Trophoblast cell (in vitro differentiated cells and primary cell): ENCODE measurements around the gene KMT2D.

Experiments
- DNase-seq, 2 donors: peaks; one replicate each; pipeline ENCODE4 v3.0.0-alpha.2; 2016
- H2AFZ ChIP-seq: 2 replicates; pipeline ENCODE4 v1.6.1; 2013; ENCODE audit warnings: low read length, moderate library complexity, mild to moderate bottlenecking; ENCODE audit not compliant: insufficient read depth, poor library complexity
- H2AK5ac ChIP-seq: 2 replicates; pipeline ENCODE4 v1.6.1; 2013; ENCODE audit warnings: mild to moderate bottlenecking, low read length
- H2BK120ac ChIP-seq: 2 replicates; pipeline ENCODE4 v1.6.1; 2013; ENCODE audit warnings: low read length, mild to moderate bottlenecking, moderate library complexity; ENCODE audit not compliant: insufficient read depth, poor library complexity
- H2BK12ac ChIP-seq: 2 replicates; pipeline ENCODE4 v1.6.1; 2013; ENCODE audit warnings: mild to moderate bottlenecking, low read length, moderate library complexity
- H2BK5ac ChIP-seq: 2 replicates; pipeline ENCODE4 v1.6.1; 2013; ENCODE audit warnings: low read length, low read depth, moderate library complexity, mild to moderate bottlenecking; ENCODE audit not compliant: poor library complexity
- H3K14ac ChIP-seq: 2 replicates; pipeline ENCODE4 v1.6.1; 2013; ENCODE audit warnings: mild to moderate bottlenecking, low read length
- H3K18ac ChIP-seq: 2 replicates; pipeline ENCODE4 v1.6.1; 2013; ENCODE audit warnings: mild to moderate bottlenecking, low read length
- H3K23ac ChIP-seq: 2 replicates; pipeline ENCODE4 v1.6.1; 2013; ENCODE audit warnings: low read length
- H3K27ac ChIP-seq: 2 replicates; pipeline ENCODE4 v1.5.1; 2013; ENCODE audit warnings: low read depth, mild to moderate bottlenecking, inconsistent platforms, low read length, moderate library complexity
- H3K27me3 ChIP-seq: 2 replicates; pipeline ENCODE4 v1.6.1; 2013; ENCODE audit warnings: inconsistent platforms, mild to moderate bottlenecking, low read length, moderate library complexity; ENCODE audit not compliant: insufficient read depth
- H3K36me3 ChIP-seq, 2 experiments: 1 replicate in 1 of 2; 2 replicates in 1 of 2; pipeline ENCODE4 v1.6.1; 2013; ENCODE audit warnings: low read length in 2 of 2, mild to moderate bottlenecking in 2 of 2, moderate library complexity in 1 of 2; ENCODE audit not compliant: insufficient read depth in 2 of 2, control insufficient read depth in 1 of 2
- H3K4ac ChIP-seq: 2 replicates; pipeline ENCODE4 v1.6.1; 2013; ENCODE audit warnings: low read depth, mild to moderate bottlenecking, low read length, moderate library complexity
- H3K4me1 ChIP-seq, 2 experiments: 1 replicate in 1 of 2; 2 replicates in 1 of 2; pipeline ENCODE4 v1.6.1; 2013; ENCODE audit warnings: low read length in 2 of 2, mild to moderate bottlenecking in 2 of 2, moderate library complexity in 1 of 2; ENCODE audit not compliant: insufficient read depth in 2 of 2, control insufficient read depth in 1 of 2
- H3K4me2 ChIP-seq: 2 replicates; pipeline ENCODE4 v1.6.1; 2013; ENCODE audit warnings: inconsistent platforms, mild to moderate bottlenecking, low read length, moderate library complexity
- H3K4me3 ChIP-seq: 2 replicates; pipeline ENCODE4 v1.5.1; 2013; ENCODE audit warnings: mild to moderate bottlenecking, low read depth, low read length, inconsistent platforms
- H3K79me1 ChIP-seq: one replicate; pipeline ENCODE4 v1.6.1; 2013; ENCODE audit warnings: low read length
- H3K79me2 ChIP-seq: 2 replicates; pipeline ENCODE4 v1.6.1; 2013; ENCODE audit warnings: low read length, mild to moderate bottlenecking; ENCODE audit not compliant: control insufficient read depth, insufficient read depth, poor library complexity
- H3K9ac ChIP-seq: 2 replicates; pipeline ENCODE4 v1.6.1; 2013; ENCODE audit warnings: mild to moderate bottlenecking, low read length
- H3K9me3 ChIP-seq: 2 replicates; pipeline ENCODE4 v1.6.1; 2013; ENCODE audit warnings: low read depth, mild to moderate bottlenecking, control low read depth, inconsistent platforms, low read length; ENCODE audit not compliant: insufficient read depth
- H4K12ac ChIP-seq: 2 replicates; pipeline ENCODE4 v1.6.1; 2013; ENCODE audit warnings: low read depth, mild to moderate bottlenecking, low read length, moderate library complexity
- H4K8ac ChIP-seq: 2 replicates; pipeline ENCODE4 v1.6.1; 2013; ENCODE audit warnings: low read depth, mild to moderate bottlenecking, low read length, moderate library complexity
- H4K91ac ChIP-seq: one replicate; pipeline ENCODE4 v1.6.1; 2013; ENCODE audit warnings: low read depth, mild to moderate bottlenecking, low read length, moderate library complexity
- WGBS: extraction: QIAGEN DNeasy Blood & Tissue Kit; methylation state at CpG from one replicate; pipeline ENCODE4 v1.1.7; 2013; ENCODE audit warnings: missing lambda C conversion rate; ENCODE audit not compliant: insufficient read length, insufficient coverage; ENCODE audit errors: extremely low coverage; 5-methylcytosine and 5-hydroxymethylcytosine counted together

The KMT2D gene

DNA sequence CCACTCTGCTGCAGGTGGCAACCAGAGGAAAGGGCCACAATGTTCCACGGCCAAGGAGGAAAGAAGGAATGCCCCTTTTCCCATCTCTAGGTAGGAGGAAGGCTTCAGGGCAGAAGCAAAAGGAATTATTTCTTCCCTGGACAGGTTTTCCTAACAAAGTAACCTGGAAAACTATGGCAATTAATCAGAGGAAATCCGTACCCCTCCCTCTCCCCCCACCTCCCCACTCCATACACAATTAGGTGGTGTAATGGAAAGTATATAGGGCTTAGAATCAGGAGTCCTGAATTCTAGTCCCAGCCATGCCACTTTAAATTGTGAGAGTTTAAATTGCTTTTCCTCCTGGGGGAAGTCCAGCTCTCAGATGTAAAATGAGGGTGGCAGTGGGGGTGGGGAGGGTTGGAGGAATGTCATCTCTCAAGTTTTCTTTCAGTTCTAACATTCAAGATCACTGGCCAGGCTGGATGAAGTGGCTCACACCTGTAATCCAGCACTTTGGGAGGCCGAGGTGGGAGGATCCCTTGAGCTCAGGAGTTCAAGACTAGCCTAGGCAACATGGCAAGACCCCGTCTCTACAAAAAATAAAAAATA is 32.3 kb upstream of the KMT2D start:
- H2BK12ac ChIP-seq, result no peak overlapping the region
- no peak overlapping the region for H3K18ac ChIP-seq
- H2AFZ ChIP-seq, result no peak overlapping the region
- H3K27ac ChIP-seq, result no peak overlapping the region
- H3K4me1 ChIP-seq, result peaks cover 12 to 29% of the 10 kb centered on the region in 2 experiments
- H4K12ac ChIP-seq, result no peak overlapping the region
- H3K23ac ChIP-seq, result no peak overlapping the region
- no peak overlapping the region for H2BK120ac ChIP-seq
- H4K8ac ChIP-seq, result no peak overlapping the region
- H3K79me1 ChIP-seq, result no peaks in the 10 kb centered on the region
- H2AK5ac ChIP-seq, result no peak overlapping the region
- H3K4me2 ChIP-seq, result no peak overlapping the region
- H3K27me3 ChIP-seq, result peaks cover 70% of the 10 kb centered on the region
- H3K79me2 ChIP-seq, result no peaks in the 10 kb centered on the region
- no peak overlapping the region for H3K14ac ChIP-seq
- no peak overlapping the region for H3K4me3 ChIP-seq
- no peak overlapping the region for H4K91ac ChIP-seq
- no peak overlapping the region for H3K9ac ChIP-seq
- peak; percentile 47 to 54 for DNase-seq
- H3K4ac ChIP-seq, result no peak overlapping the region
- H3K36me3 ChIP-seq, result peaks cover 12 to 17% of the 10 kb centered on the region in 2 experiments
- H2BK5ac ChIP-seq, result no peak overlapping the region
- WGBS, result no CpG with 5 or more reads among the region's 4 CpGs
- H3K9me3 ChIP-seq, result peaks cover 6% of the 10 kb centered on the region

GRCh38 chr12:49092086-49092815 is 31.7 kb upstream of the KMT2D start:
- no peak overlapping the region for H2BK5ac ChIP-seq
- no peak overlapping the region for H3K27ac ChIP-seq
- H3K79me1 ChIP-seq, result no peaks in the 10 kb centered on the region
- H3K4me1 ChIP-seq, result peaks cover 12 to 29% of the 10 kb centered on the region in 2 experiments
- no peak overlapping the region for H2BK120ac ChIP-seq
- peaks cover 70% of the 10 kb centered on the region for H3K27me3 ChIP-seq
- H2AFZ ChIP-seq, result no peak overlapping the region
- WGBS, result no CpG with 5 or more reads among the region's 32 CpGs
- peak overlapping the region; percentile 5 for H3K4me2 ChIP-seq
- H3K79me2 ChIP-seq, result no peaks in the 10 kb centered on the region
- H3K18ac ChIP-seq, result no peak overlapping the region
- no peak overlapping the region for H2AK5ac ChIP-seq
- H4K91ac ChIP-seq, result no peak overlapping the region
- no peak overlapping the region for H3K9ac ChIP-seq
- no peak overlapping the region for H3K14ac ChIP-seq
- no peak overlapping the region for H3K23ac ChIP-seq
- DNase-seq, result no peak
- no peak overlapping the region for H4K8ac ChIP-seq
- H3K4ac ChIP-seq, result no peak overlapping the region
- no peak overlapping the region for H4K12ac ChIP-seq
- no peak overlapping the region for H3K4me3 ChIP-seq
- H3K36me3 ChIP-seq, result peaks cover 5 to 10% of the 10 kb centered on the region in 2 experiments
- no peak overlapping the region for H2BK12ac ChIP-seq
- peaks cover 6% of the 10 kb centered on the region for H3K9me3 ChIP-seq

DNA sequence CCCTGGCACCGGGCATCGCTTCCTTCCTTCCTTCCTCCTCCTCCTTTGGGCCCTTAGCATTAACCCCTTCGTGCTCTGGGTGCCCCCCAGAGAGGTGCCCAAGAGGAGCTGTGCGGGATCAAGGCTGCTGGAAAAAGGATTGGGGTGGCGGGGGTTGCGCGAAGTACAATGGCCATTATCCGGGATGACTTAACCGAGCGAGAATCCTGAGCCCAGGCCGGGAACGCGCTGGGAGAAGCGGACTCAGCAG is 31.2 kb upstream of the KMT2D start:
- peak overlapping the region; percentile 31 for H3K4me2 ChIP-seq
- H3K27me3 ChIP-seq, result peaks cover 70% of the 10 kb centered on the region
- H2AFZ ChIP-seq, result no peak overlapping the region
- no peak overlapping the region for H3K23ac ChIP-seq
- peaks cover 6% of the 10 kb centered on the region for H3K9me3 ChIP-seq
- H2BK12ac ChIP-seq, result no peak overlapping the region
- no peak overlapping the region for H2BK120ac ChIP-seq
- no peak overlapping the region for H4K8ac ChIP-seq
- H3K4me1 ChIP-seq, result peaks cover 12 to 29% of the 10 kb centered on the region in 2 experiments
- WGBS, result no CpG with 5 or more reads among the region's 14 CpGs
- H2BK5ac ChIP-seq, result no peak overlapping the region
- no peak overlapping the region for H4K91ac ChIP-seq
- DNase-seq, result peak in 1 of 2 donors; percentile 32
- H3K18ac ChIP-seq, result no peak overlapping the region
- no peak overlapping the region for H3K27ac ChIP-seq
- no peak overlapping the region for H3K4me3 ChIP-seq
- H3K9ac ChIP-seq, result no peak overlapping the region
- no peak overlapping the region for H3K14ac ChIP-seq
- no peak overlapping the region for H3K4ac ChIP-seq
- peaks cover under 1 to 6% of the 10 kb centered on the region in 2 experiments for H3K36me3 ChIP-seq
- H3K79me2 ChIP-seq, result no peaks in the 10 kb centered on the region
- H4K12ac ChIP-seq, result no peak overlapping the region
- no peak overlapping the region for H2AK5ac ChIP-seq
- H3K79me1 ChIP-seq, result no peaks in the 10 kb centered on the region

- Histone ChIP-seq H2AK5ac (no peak overlapping the region), H3K36me3 (peaks cover 0 to 2% of the 10 kb centered on the region in 2 experiments), H2BK5ac (no peak overlapping the region), H3K4me3 (no peak overlapping the region), H3K27me3 (peaks cover 70% of the 10 kb centered on the region), H4K12ac (no peak overlapping the region), H3K79me2 (no peaks in the 10 kb centered on the region), H3K18ac (no peak overlapping the region), H3K9ac (no peak overlapping the region), H4K91ac (no peak overlapping the region), H3K9me3 (peaks cover 6% of the 10 kb centered on the region), H3K4me2 (no peak overlapping the region), H3K23ac (no peak overlapping the region), H2BK12ac (no peak overlapping the region), H3K4me1 (peaks cover 12 to 29% of the 10 kb centered on the region in 2 experiments), H2AFZ (no peak overlapping the region), H4K8ac (no peak overlapping the region), H3K4ac (no peak overlapping the region), H2BK120ac (no peak overlapping the region), H3K27ac (no peak overlapping the region), H3K14ac (no peak overlapping the region), H3K79me1 (no peaks in the 10 kb centered on the region)
- no CpG with 5 or more reads among the region's 41 CpGs for WGBS
- DNase-seq, result no peak
These were observed 30.7 kb upstream of the KMT2D start for GRCh38 chr12:49091056-49091835.
